ENCODE measurements around the gene DPM3. TPM values are rescaled to one million over a fixed set of nuclear protein-coding genes. Genes with fewer than 3 reads are reported as not detected.

The DPM3 gene
- total and polyA plus RNA-seq, 2 of the 13 experiments (the other 11 are each of a cell fraction or from before 2014, with no cell fraction given), result 23.2 to 53.4 TPM

DNA sequence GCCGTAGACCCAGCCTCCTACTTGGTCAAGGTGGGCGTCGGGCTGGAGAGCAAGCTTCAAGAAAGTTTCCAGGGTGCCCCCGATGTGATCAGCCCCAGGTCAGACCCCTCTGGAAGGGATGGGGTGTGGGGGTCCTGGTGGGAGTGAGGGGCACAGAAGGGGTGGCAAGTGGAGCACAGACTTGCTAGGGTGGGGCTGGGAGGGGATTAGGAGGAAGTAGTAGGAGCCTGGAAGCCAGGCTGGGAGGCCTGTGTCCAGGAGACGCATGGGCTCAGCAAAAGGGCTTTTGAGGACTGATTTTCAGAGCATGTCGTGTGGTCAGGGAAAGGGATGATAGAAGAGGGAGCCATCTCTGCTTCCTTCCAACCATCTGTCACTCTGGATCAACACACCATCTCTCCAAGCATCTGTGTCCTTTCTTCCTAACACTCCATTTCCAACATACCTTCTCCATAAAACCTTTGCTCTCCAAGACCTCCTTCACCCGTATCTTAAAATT, 41.8 kb upstream of the DPM3 start:
- ChIA-PET POLR2A (no interaction called here), CTCF (ENCODE audit: low intra/inter-chr PET ratio, low total read pairs) (no interaction called here)
- Histone ChIP-seq H3K27me3 (ENCODE audit: control insufficient read depth in 1 of 2, insufficient read depth in 2 of 2, low read length in 2 of 2) (peaks cover 6 to 49% of the 10 kb centered on the region in 2 experiments; a peak in 4 of 5 replicates), H3K79me2 (ENCODE audit: insufficient read depth, low read length) (no peaks in the 10 kb centered on the region), H3K4me3 (replicated peaks in 1 of 3; ENCODE audit: insufficient read depth in 1 of 3, low read depth in 2 of 3, low read length in 3 of 3) (no peak overlapping the region), H3K4me1 (ENCODE audit: insufficient read depth, low read length) (peaks cover 38% of the 10 kb centered on the region), H3K9ac (ENCODE audit: insufficient read depth, low read depth, low read length) (no peak overlapping the region), H3K27ac (ENCODE audit: extremely low read length, insufficient read depth, low read length) (no peak overlapping the region), H3K4me2 (ENCODE audit: low read depth, low read length) (no peak overlapping the region), H3K36me3 (replicated peaks in 1 of 2; ENCODE audit: control insufficient read depth in 1 of 2, insufficient read depth in 2 of 2, low read length in 2 of 2) (no peaks in the 10 kb centered on the region), H3K9me3 (ENCODE audit: low read length) (no peaks in the 10 kb centered on the region), H4K20me1 (ENCODE audit: insufficient read depth, low read length) (no peaks in the 10 kb centered on the region), H2AFZ (ENCODE audit: low read length) (no peak overlapping the region)
- DNase-seq (ENCODE audit: low spot score) (no peak), ATAC-seq (no peak), FAIRE-seq (no peak)
- BruUV-seq (replicated peaks), result no TSS peak
- intact Hi-C loops (cut with micrococcal nuclease; ENCODE audit: unreplicated experiment) (no loop called here), in situ Hi-C loops (cut with HindIII; ENCODE audit: extremely low pct_ligation_motif_present, low pct_unique_long_range_greater_than_20kb) (no loop called here)
- WGBS (ENCODE audit: low lambda C conversion rate), result 38% methylated on average over 5 of the region's 7 CpGs
- TF ChIP-seq SUZ12 (IDR thresholded peaks at IDR 0.05; ENCODE audit: low read depth, low read length) (no peak), ZNF557 (CRISPR knock-in tag; IDR thresholded peaks at IDR 0.05) (no peak), CBX2 (IDR thresholded peaks at IDR 0.05; ENCODE audit: low read depth, low read length) (no peak), CBX2 (CRISPR knock-in tag; IDR thresholded peaks at IDR 0.05; ENCODE audit: low read depth) (no peak), ZMYM4 (CRISPR knock-in tag; IDR thresholded peaks at IDR 0.05) (no peak), MED1 (CRISPR knock-in tag; IDR thresholded peaks at IDR 0.05) (no peak), ZNF33A (CRISPR knock-in tag; IDR thresholded peaks at IDR 0.05; ENCODE audit: borderline replicate concordance) (no peak), RFX1 (IDR thresholded peaks at IDR 0.05) (no peak), HDAC6 (IDR thresholded peaks at IDR 0.05; ENCODE audit: low read depth, low read length) (no peak), ETV6 (CRISPR knock-in tag; conservative IDR thresholded peaks at IDR 0.05) (no peak), HOXD1 (CRISPR knock-in tag; IDR thresholded peaks at IDR 0.05) (no peak), ZNF407 (CRISPR knock-in tag; IDR thresholded peaks at IDR 0.05; ENCODE audit: not compliant biosample characterization) (no peak), ZNF569 (CRISPR knock-in tag; IDR thresholded peaks at IDR 0.05; ENCODE audit: borderline replicate concordance) (no peak)
- TF ChIP-seq, protein P1, sequence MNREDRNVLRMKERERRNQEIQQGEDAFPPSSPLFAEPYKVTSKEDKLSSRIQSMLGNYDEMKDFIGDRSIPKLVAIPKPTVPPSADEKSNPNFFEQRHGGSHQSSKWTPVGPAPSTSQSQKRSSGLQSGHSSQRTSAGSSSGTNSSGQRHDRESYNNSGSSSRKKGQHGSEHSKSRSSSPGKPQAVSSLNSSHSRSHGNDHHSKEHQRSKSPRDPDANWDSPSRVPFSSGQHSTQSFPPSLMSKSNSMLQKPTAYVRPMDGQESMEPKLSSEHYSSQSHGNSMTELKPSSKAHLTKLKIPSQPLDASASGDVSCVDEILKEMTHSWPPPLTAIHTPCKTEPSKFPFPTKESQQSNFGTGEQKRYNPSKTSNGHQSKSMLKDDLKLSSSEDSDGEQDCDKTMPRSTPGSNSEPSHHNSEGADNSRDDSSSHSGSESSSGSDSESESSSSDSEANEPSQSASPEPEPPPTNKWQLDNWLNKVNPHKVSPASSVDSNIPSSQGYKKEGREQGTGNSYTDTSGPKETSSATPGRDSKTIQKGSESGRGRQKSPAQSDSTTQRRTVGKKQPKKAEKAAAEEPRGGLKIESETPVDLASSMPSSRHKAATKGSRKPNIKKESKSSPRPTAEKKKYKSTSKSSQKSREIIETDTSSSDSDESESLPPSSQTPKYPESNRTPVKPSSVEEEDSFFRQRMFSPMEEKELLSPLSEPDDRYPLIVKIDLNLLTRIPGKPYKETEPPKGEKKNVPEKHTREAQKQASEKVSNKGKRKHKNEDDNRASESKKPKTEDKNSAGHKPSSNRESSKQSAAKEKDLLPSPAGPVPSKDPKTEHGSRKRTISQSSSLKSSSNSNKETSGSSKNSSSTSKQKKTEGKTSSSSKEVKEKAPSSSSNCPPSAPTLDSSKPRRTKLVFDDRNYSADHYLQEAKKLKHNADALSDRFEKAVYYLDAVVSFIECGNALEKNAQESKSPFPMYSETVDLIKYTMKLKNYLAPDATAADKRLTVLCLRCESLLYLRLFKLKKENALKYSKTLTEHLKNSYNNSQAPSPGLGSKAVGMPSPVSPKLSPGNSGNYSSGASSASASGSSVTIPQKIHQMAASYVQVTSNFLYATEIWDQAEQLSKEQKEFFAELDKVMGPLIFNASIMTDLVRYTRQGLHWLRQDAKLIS (CRISPR knock-in tag; IDR thresholded peaks at IDR 0.05), result no peak
